ENCODE measurements around the gene PLSCR4.

PLSCR4 gene

GRCh38 chr3:146279951-146280350, 29.0 kb upstream of the PLSCR4 start:
- Histone ChIP-seq H3K9me3 (ENCODE audit: control insufficient read depth, insufficient read depth, low read depth, low read length) (no peaks in the 10 kb centered on the region), H3K4me1 (ENCODE audit: control insufficient read depth, insufficient read depth, low read length) (no peaks in the 10 kb centered on the region), H3K4me3 (ENCODE audit: low read depth, low read length) (no peak overlapping the region), H3K27ac (ENCODE audit: extremely low read depth, low read depth, low read length) (no peak overlapping the region), H3K36me3 (ENCODE audit: control insufficient read depth in 2 of 2, insufficient read depth in 1 of 2, low read length in 2 of 2) (no peaks in the 10 kb centered on the region)
- POLR2A ChIA-PET, result no interaction called here
- CTCF ChIA-PET, result interaction anchor here (0.6 kb wide), 1 partner anchor 1080 kb away, joined by 4 read pairs; no protein-coding TSS in a partner anchor
- TF ChIP-seq ZBTB10 (tag by site-specific recombination; IDR thresholded peaks at IDR 0.05) (no peak), ZNF423 (tag by site-specific recombination; IDR thresholded peaks at IDR 0.05) (no peak), ZSCAN5A (tag by site-specific recombination; IDR thresholded peaks at IDR 0.05) (no peak), ZNF354C (tag by site-specific recombination; IDR thresholded peaks at IDR 0.05; ENCODE audit: borderline replicate concordance, low read depth) (no peak), PATZ1 (tag by site-specific recombination; IDR thresholded peaks at IDR 0.05) (no peak), ZNF175 (tag by site-specific recombination; IDR thresholded peaks at IDR 0.05) (no peak), MEIS1 (CRISPR knock-in tag; IDR thresholded peaks at IDR 0.05; ENCODE audit: borderline replicate concordance) (no peak), ZNF214 (tag by site-specific recombination; IDR thresholded peaks at IDR 0.05; ENCODE audit: borderline replicate concordance) (no peak), ZNF510 (tag by site-specific recombination; IDR thresholded peaks at IDR 0.05; ENCODE audit: insufficient replicate concordance) (no peak), ZNF16 (tag by site-specific recombination; IDR thresholded peaks at IDR 0.05; ENCODE audit: low read depth) (no peak)

GRCh38 chr3:146279013-146279412, 28.1 kb upstream of the PLSCR4 start:
- Histone ChIP-seq H3K4me3 (ENCODE audit: low read depth, low read length) (no peak overlapping the region), H3K36me3 (ENCODE audit: control insufficient read depth in 2 of 2, insufficient read depth in 1 of 2, low read length in 2 of 2) (no peaks in the 10 kb centered on the region), H3K27ac (ENCODE audit: extremely low read depth, low read depth, low read length) (no peak overlapping the region), H3K9me3 (ENCODE audit: control insufficient read depth, insufficient read depth, low read depth, low read length) (no peaks in the 10 kb centered on the region), H3K4me1 (ENCODE audit: control insufficient read depth, insufficient read depth, low read length) (no peaks in the 10 kb centered on the region)
- ChIA-PET CTCF (no interaction called here), POLR2A (no interaction called here)
- no peak for TF ChIP-seq ZSCAN16 (tag by site-specific recombination; IDR thresholded peaks at IDR 0.05)
- no peak for TF ChIP-seq SCRT1 (tag by site-specific recombination; IDR thresholded peaks at IDR 0.05; ENCODE audit: borderline replicate concordance)
- TF ChIP-seq KLF16 (tag by site-specific recombination; IDR thresholded peaks at IDR 0.05), result no peak
- TF ChIP-seq SCRT2 (tag by site-specific recombination; IDR thresholded peaks at IDR 0.05), result no peak
- TF ChIP-seq ZNF843 (tag by site-specific recombination; IDR thresholded peaks at IDR 0.05), result no peak
- no peak for TF ChIP-seq KLF9 (tag by site-specific recombination; IDR thresholded peaks at IDR 0.05; ENCODE audit: low read depth)
- no peak for TF ChIP-seq ZNF585B (tag by site-specific recombination; IDR thresholded peaks at IDR 0.05)
- TF ChIP-seq ZNF654 (tag by site-specific recombination; IDR thresholded peaks at IDR 0.05; ENCODE audit: low read depth), result no peak
- no peak for TF ChIP-seq ZNF223 (tag by site-specific recombination; IDR thresholded peaks at IDR 0.05)
- no peak for TF ChIP-seq PRDM2 (tag by site-specific recombination; IDR thresholded peaks at IDR 0.05; ENCODE audit: borderline replicate concordance)
- TF ChIP-seq ZNF600 (tag by site-specific recombination; IDR thresholded peaks at IDR 0.05), result no peak
- no peak for TF ChIP-seq ZSCAN4 (tag by site-specific recombination; IDR thresholded peaks at IDR 0.05)
- TF ChIP-seq ZNF324 (tag by site-specific recombination; IDR thresholded peaks at IDR 0.05), result no peak
